H1 (cell line): ENCODE data around the gene MRPL55. TPM values are rescaled to one million over a fixed set of nuclear protein-coding genes. Genes with fewer than 3 reads are reported as not detected.

Experiments used
- ATF2 ChIP-seq: IDR thresholded peaks from 2 replicates; pipeline ENCODE4 v1.6.1; 2012; ENCODE audit warnings: low read length, inconsistent platforms
- CBX8 ChIP-seq: fragments of 300-800, 300-1000 bp; sonication (generic); IDR thresholded peaks from 2 replicates; pipeline ENCODE4 v1.7.1; 2016; ENCODE audit warnings: low read depth, low read length, borderline replicate concordance
- CEBPB ChIP-seq: IDR thresholded peaks from 2 replicates; pipeline ENCODE4 v1.6.1; 2012; ENCODE audit warnings: low read depth, low read length
- CHD2 ChIP-seq: IDR thresholded peaks from 2 replicates; pipeline ENCODE4 v1.6.1; 2012; ENCODE audit warnings: low read length, improper control_type of control experiment
- E2F6 ChIP-seq: IDR thresholded peaks from 2 replicates; pipeline ENCODE4 v1.6.1; 2012; ENCODE audit warnings: inconsistent platforms
- EP300 ChIP-seq, 2 experiments: IDR thresholded peaks; 1 replicate in 1 of 2; 2 replicates in 1 of 2; pipeline ENCODE4 v1.6.1; 2011 to 2012; ENCODE audit warnings: low read depth in 2 of 2, low read length in 2 of 2, mild to moderate bottlenecking in 2 of 2, borderline replicate concordance in 1 of 2, inconsistent platforms in 1 of 2, moderate library complexity in 1 of 2
- GABPA ChIP-seq: IDR thresholded peaks from 2 replicates; pipeline ENCODE4 v1.6.1; 2011; ENCODE audit warnings: mild to moderate bottlenecking, low read length, moderate library complexity, borderline replicate concordance; ENCODE audit not compliant: insufficient read depth
- MAFK ChIP-seq: IDR thresholded peaks from 2 replicates; pipeline ENCODE4 v1.6.1; 2012; ENCODE audit warnings: low read depth, mild to moderate bottlenecking, improper control_type of control experiment, low read length
- MAX ChIP-seq: IDR thresholded peaks from 2 replicates; pipeline ENCODE4 v1.6.1; 2012; ENCODE audit warnings: inconsistent platforms
- PHF8 ChIP-seq: fragments of 200-600 bp; sonication (generic); conservative IDR thresholded peaks from 2 replicates; pipeline ENCODE4 v1.7.1; 2012; ENCODE audit warnings: low read depth, mild to moderate bottlenecking, inconsistent platforms, low read length, moderate library complexity
- POU5F1 ChIP-seq: IDR thresholded peaks from 2 replicates; pipeline ENCODE4 v1.6.1; 2011; ENCODE audit warnings: low read depth, mild to moderate bottlenecking, low read length, moderate library complexity
- RAD21 ChIP-seq, 2 experiments: IDR thresholded peaks in 1 of 2; conservative IDR thresholded peaks in 1 of 2; 2 replicates each; pipeline ENCODE4 v1.6.1; 2011; ENCODE audit warnings: low read depth in 2 of 2, low read length in 2 of 2, improper control_type of control experiment in 1 of 2, inconsistent platforms in 1 of 2, mild to moderate bottlenecking in 1 of 2, moderate library complexity in 1 of 2
- RBBP5 ChIP-seq: IDR thresholded peaks from 2 replicates; pipeline ENCODE4 v1.7.1; 2012; ENCODE audit warnings: low read depth, mild to moderate bottlenecking, inconsistent platforms, low read length, moderate library complexity, borderline replicate concordance
- RXRA ChIP-seq: IDR thresholded peaks from 2 replicates; pipeline ENCODE4 v1.6.1; 2011; ENCODE audit warnings: low read depth, mild to moderate bottlenecking, low read length, moderate library complexity; ENCODE audit not compliant: insufficient read depth
- SIN3A ChIP-seq, 2 experiments: IDR thresholded peaks in 1 of 2; conservative IDR thresholded peaks in 1 of 2; 2 replicates each; pipeline ENCODE4 v1.6.1; 2011 to 2012; ENCODE audit warnings: low read length in 2 of 2, improper control_type of control experiment in 1 of 2, low read depth in 1 of 2, mild to moderate bottlenecking in 1 of 2
- SIRT6 ChIP-seq: IDR thresholded peaks from one replicate; pipeline ENCODE4 v1.7.1; 2012; ENCODE audit warnings: low read length, inconsistent platforms
- SP2 ChIP-seq: IDR thresholded peaks from 2 replicates; pipeline ENCODE4 v1.6.1; 2012; ENCODE audit warnings: mild to moderate bottlenecking, low read length, inconsistent platforms
- SRF ChIP-seq: IDR thresholded peaks from 2 replicates; pipeline ENCODE4 v1.6.1; 2011; ENCODE audit warnings: mild to moderate bottlenecking, low read depth, low read length, moderate library complexity
- TBP ChIP-seq: IDR thresholded peaks from 2 replicates; pipeline ENCODE4 v1.6.1; 2011; ENCODE audit warnings: low read depth, low read length, improper control_type of control experiment
- TEAD4 ChIP-seq: IDR thresholded peaks from 2 replicates; pipeline ENCODE4 v1.6.1; 2012; ENCODE audit warnings: low read depth, low read length, inconsistent platforms, mixed read lengths
- YY1 ChIP-seq: IDR thresholded peaks from 2 replicates; pipeline ENCODE4 v1.6.1; 2011; ENCODE audit warnings: low read depth, mild to moderate bottlenecking, low read length
- polyA plus RNA-seq, 7 experiments: library from polyadenylated mRNA; depleted of rRNA in 3 of 7; stranded (reverse) in 5 of 7; unstranded in 2 of 7; fragments of >200 nt in 5 of 7; fragments of 200-250 nt in 2 of 7; gene quantifications; 1 replicate in 5 of 7; 2 replicates in 1 of 7; 4 replicates in 1 of 7; pipeline versions ENCODE4 v1.2.1 to v1.2.3, GENCODE V29; 2011 to 2013; ENCODE audit warnings: missing spikeins in 2 of 7, mixed read lengths in 2 of 7
- total RNA-seq: library from RNA; stranded (reverse); fragmentation: NEBNext Ultra II Directional; extraction: Animal tissue kit (Norgen Biotek cat#: 25700); gene quantifications from 2 replicates; pipeline ENCODE4 v1.2.1, GENCODE V29; 2021

Gene MRPL55
- total and polyA plus RNA-seq, 2 of the 8 experiments (the other 6 are each of a cell fraction or from before 2014, with no cell fraction given), result 59.0 to 244 TPM

GRCh38 chr1:228102791-228103620 lies 6.1 kb downstream of the MRPL55 start, which contains the start of gene C1orf35 (continued):
- no peak; the same call in 1 of the 2 replicates for TF ChIP-seq GABPA
- TF ChIP-seq PHF8, result peak; percentile 91
- TF ChIP-seq EP300 (IDR thresholded peaks at IDR 0.05; ENCODE audit: borderline replicate concordance in 1 of 2, low read depth in 2 of 2, low read length in 2 of 2), result peak in 1 of 2 experiments; percentile 61; a peak in 1 of 3 replicates
- peak; percentile 90 for TF ChIP-seq SRF
- TF ChIP-seq RXRA, result no peak
- TF ChIP-seq CBX8, result no peak
- no peak for TF ChIP-seq TEAD4
- peak; percentile 93 for TF ChIP-seq E2F6
- no peak for TF ChIP-seq MAFK
- no peak for TF ChIP-seq CEBPB
- TF ChIP-seq MAX, result peak; percentile 88
- TF ChIP-seq RAD21 (IDR thresholded peaks at IDR 0.05 in 1 of 2, conservative IDR thresholded peaks at IDR 0.05 in 1 of 2; ENCODE audit: low read depth in 2 of 2, low read length in 2 of 2), result no peak
- TF ChIP-seq SP2, result no peak
- TF ChIP-seq RBBP5, result peak; percentile 90; the same call in 1 of the 2 replicates
- no peak for TF ChIP-seq CHD2
- peak; percentile 64 for TF ChIP-seq YY1
- TF ChIP-seq SIRT6, result no peak
- TF ChIP-seq ATF2, result no peak
- TF ChIP-seq TBP, result peak; percentile 77
- TF ChIP-seq POU5F1, result no peak
- peak in 1 of 2 experiments; percentile 92; a peak in 3 of 4 replicates for TF ChIP-seq SIN3A (conservative IDR thresholded peaks at IDR 0.05 in 1 of 2, IDR thresholded peaks at IDR 0.05 in 1 of 2; ENCODE audit: low read depth in 1 of 2, low read length in 2 of 2)
